Mesothelial cell of epicardium (in vitro differentiated cells): ENCODE measurements around the gene ADPRHL1. TPM values are rescaled to one million over a fixed set of nuclear protein-coding genes. Genes with fewer than 3 reads are reported as not detected.

ENCODE experiments used
- DNase-seq, 2 experiments: peaks; one replicate each; pipeline ENCODE4 v3.0.0; 2021; ENCODE audit warnings: low spot score in 2 of 2; ENCODE audit not compliant: unreplicated experiment in 2 of 2
- H3K27ac Mint-ChIP-seq: 2 replicates; pipeline ENCODE4 v1.8.0; 2021; ENCODE audit warnings: mixed read lengths
- H3K27me3 Mint-ChIP-seq: 2 replicates; pipeline ENCODE4 v1.8.0; 2021; ENCODE audit warnings: low read depth, mixed read lengths
- H3K36me3 Mint-ChIP-seq: 2 replicates; pipeline ENCODE4 v1.8.0; 2021; ENCODE audit warnings: mixed read lengths
- H3K4me1 Mint-ChIP-seq: 2 replicates; pipeline ENCODE4 v1.8.0; 2021; ENCODE audit warnings: mixed read lengths
- H3K4me3 Mint-ChIP-seq: 2 replicates; pipeline ENCODE4 v1.8.0; 2021; ENCODE audit warnings: mild to moderate bottlenecking, moderate library complexity, mixed read lengths
- H3K9me3 Mint-ChIP-seq: 2 replicates; pipeline ENCODE4 v1.8.0; 2021; ENCODE audit warnings: mixed read lengths
- CTCF ChIP-seq: fragments of 200-600 bp; sonication (generic); IDR thresholded peaks from one replicate; pipeline ENCODE4 v1.5.0; 2021; ENCODE audit warnings: antibody characterized with exemption; ENCODE audit not compliant: unreplicated experiment
- total RNA-seq: library from RNA; stranded (reverse); gene quantifications from 3 replicates; pipeline ENCODE4 v1.2.1, GENCODE V29; 2021

Gene ADPRHL1
- total RNA-seq, 1 donor from 2014 or later: 4.2 TPM

GRCh38 chr13:113351514-113352026 lies 101.7 kb downstream of the ADPRHL1 start:
- H3K4me3 Mint-ChIP-seq: no peak overlapping the region
- no peak for TF ChIP-seq CTCF
- H3K27me3 Mint-ChIP-seq: no peaks in the 10 kb centered on the region
- H3K9me3 Mint-ChIP-seq: no peaks in the 10 kb centered on the region
- H3K36me3 Mint-ChIP-seq: peaks cover 7% of the 10 kb centered on the region
- no peaks in the 10 kb centered on the region for H3K4me1 Mint-ChIP-seq
- no peak for DNase-seq
- H3K27ac Mint-ChIP-seq: no peak overlapping the region

GRCh38 chr13:113350938-113351335 lies 102.4 kb downstream of the ADPRHL1 start:
- Mint-ChIP-seq H3K9me3 (no peaks in the 10 kb centered on the region), H3K27ac (no peak overlapping the region), H3K27me3 (no peaks in the 10 kb centered on the region), H3K36me3 (peaks cover 7% of the 10 kb centered on the region), H3K4me1 (no peaks in the 10 kb centered on the region), H3K4me3 (no peak overlapping the region)
- no peak for TF ChIP-seq CTCF
- DNase-seq: no peak

GRCh38 chr13:113350065-113350937 lies 103.0 kb downstream of the ADPRHL1 start:
- H3K4me1 Mint-ChIP-seq: no peaks in the 10 kb centered on the region
- H3K27me3 Mint-ChIP-seq: no peaks in the 10 kb centered on the region
- no peak for DNase-seq
- peaks cover 13% of the 10 kb centered on the region for H3K36me3 Mint-ChIP-seq
- no peaks in the 10 kb centered on the region for H3K9me3 Mint-ChIP-seq
- no peak overlapping the region for H3K4me3 Mint-ChIP-seq
- H3K27ac Mint-ChIP-seq: no peak overlapping the region
- TF ChIP-seq CTCF: no peak

Other genes starting within 250 kb of the ADPRHL1 start
- 44.9 to 53.5 TPM (median 51.2 TPM) in 3 replicates for gene PCID2, start 244.8 kb downstream of the ADPRHL1 start, total RNA-seq
- gene CUL4A, start 243.9 kb downstream of the ADPRHL1 start, total RNA-seq: 74.4 to 79.8 TPM (median 75.3 TPM) in 3 replicates
- gene LAMP1, start 156.2 kb downstream of the ADPRHL1 start, total RNA-seq: 109 to 116 TPM (median 116 TPM) in 3 replicates
- 13.6 to 14.7 TPM (median 13.7 TPM) in 3 replicates for gene GRTP1, start 89.4 kb downstream of the ADPRHL1 start, total RNA-seq
- 34.8 to 43.3 TPM (median 40.2 TPM) in 3 replicates for gene DCUN1D2, start 37.2 kb upstream of the ADPRHL1 start, total RNA-seq
- 51.6 to 53.6 TPM (median 52.6 TPM) in 3 replicates for gene TFDP1, start 131.3 kb upstream of the ADPRHL1 start, total RNA-seq
- gene ATP4B, start 204.7 kb upstream of the ADPRHL1 start, total RNA-seq: not detected in 3 replicates
- gene GRK1, start 213.7 kb upstream of the ADPRHL1 start, total RNA-seq: 0.20 to 0.41 TPM (median 0.34 TPM) in 3 replicates